ACHN (cell line): ENCODE data around the gene JAGN1.
"Not testable (repeated sequence)": the region's sequence is repeated elsewhere in the genome, so short reads cannot be mapped to it uniquely, and the experiment has no call there.

Experiments used
- DNase-seq: peaks from one replicate; pipeline ENCODE4 v3.0.0-alpha.2; 2015
- in situ Hi-C: cut with HindIII; loops from 2 replicates; pipeline ENCODE4 v1.10.0; 2017; ENCODE audit warnings: low sequenced_read_pairs, low pct_ligation_motif_present, low pct_unique_long_range_greater_than_20kb

The JAGN1 gene

GRCh38 chr3:9889405-9889804 is 1.0 kb upstream of the JAGN1 start:
- no peak for DNase-seq
- in situ Hi-C loops = no loop called here

DNA sequence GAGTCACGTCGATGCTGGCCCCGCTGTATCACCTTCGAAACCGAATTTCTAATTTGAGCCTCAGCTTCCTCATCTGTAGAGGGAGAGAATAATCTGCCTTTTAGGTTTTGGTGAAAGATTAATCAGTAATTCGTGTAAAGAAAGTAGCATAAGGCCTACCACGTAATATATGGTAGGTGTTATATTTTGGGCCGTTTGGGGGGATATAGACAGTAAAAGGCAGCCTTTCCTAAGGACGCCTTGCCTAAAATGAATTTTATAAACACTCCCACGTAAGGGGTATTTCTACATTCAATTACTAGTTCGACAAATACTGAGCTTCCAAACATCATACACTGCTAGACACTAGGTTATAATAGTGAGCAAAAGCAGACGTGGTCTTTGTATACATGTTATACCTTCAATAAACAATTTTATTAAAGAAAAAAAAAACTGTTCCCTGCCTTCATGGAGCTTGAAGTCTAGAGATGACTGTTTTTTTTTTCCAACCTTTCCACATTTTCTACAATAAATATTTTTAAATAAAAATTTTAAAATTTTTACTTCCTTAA is 737 bp downstream of the JAGN1 start:
- no peak for DNase-seq
- in situ Hi-C loops = no loop called here

DNA sequence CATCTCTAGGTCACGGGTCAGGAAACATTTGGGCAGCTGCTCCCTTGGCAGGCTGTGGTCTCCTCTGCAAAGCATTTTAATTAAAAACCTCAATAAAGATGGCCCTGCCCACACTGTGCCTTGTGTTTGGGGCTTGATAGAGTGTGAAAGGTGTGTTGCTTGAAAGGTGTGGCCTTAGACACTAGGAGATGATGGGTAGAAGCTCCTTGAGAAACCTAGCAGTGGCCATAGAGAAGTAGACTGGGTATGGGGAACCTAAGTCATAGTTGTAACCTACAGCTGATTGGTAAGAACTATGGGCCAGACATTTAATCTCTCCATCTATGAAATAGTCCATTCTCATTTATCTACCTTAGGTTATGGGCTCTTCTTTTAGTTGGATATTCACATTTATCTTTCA is 3.3 kb downstream of the JAGN1 start:
- in situ Hi-C loops = no loop called here
- no peak for DNase-seq

- in situ Hi-C loops, DNase-seq: not testable (repeated sequence)
Observed at GRCh38 chr3:9895715-9896114, 5.3 kb downstream of the JAGN1 start.

DNA sequence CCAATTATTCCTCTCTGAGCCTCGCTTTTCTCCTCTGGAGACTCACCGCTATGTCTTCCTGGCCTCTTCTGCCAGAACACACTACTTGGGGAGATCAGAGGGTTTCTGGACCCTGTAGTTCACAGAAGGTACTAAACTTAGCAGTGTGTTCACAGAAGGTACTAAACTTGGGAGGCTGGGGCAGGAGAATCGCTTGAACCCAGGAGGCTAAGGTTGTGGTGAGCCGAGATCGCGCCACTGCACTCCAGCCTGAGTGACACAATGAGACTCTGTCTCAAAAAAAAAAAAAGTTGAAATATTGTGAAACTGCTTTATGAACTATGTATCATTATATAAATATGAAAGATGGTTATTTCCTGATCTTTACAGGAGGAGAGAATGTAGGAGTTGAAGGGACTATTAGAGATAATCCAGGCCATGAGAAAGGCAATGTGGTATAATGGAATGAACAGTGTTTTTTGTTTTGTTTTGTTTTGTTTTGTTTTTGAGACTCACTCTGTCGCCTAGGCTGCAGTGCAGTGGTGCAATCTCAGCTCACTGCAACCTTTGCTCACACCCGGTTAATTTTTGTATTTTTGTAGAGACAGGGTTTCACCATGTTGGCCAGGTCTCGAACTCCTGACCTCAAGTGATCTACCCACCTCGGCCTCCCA is 6.5 kb downstream of the JAGN1 start:
- DNase-seq, in situ Hi-C loops: not testable (repeated sequence)

- in situ Hi-C loops = no loop called here
- peak; percentile 92 for DNase-seq
Observed at GRCh38 chr3:9897408-9898372, 7.3 kb downstream of the JAGN1 start.

DNA sequence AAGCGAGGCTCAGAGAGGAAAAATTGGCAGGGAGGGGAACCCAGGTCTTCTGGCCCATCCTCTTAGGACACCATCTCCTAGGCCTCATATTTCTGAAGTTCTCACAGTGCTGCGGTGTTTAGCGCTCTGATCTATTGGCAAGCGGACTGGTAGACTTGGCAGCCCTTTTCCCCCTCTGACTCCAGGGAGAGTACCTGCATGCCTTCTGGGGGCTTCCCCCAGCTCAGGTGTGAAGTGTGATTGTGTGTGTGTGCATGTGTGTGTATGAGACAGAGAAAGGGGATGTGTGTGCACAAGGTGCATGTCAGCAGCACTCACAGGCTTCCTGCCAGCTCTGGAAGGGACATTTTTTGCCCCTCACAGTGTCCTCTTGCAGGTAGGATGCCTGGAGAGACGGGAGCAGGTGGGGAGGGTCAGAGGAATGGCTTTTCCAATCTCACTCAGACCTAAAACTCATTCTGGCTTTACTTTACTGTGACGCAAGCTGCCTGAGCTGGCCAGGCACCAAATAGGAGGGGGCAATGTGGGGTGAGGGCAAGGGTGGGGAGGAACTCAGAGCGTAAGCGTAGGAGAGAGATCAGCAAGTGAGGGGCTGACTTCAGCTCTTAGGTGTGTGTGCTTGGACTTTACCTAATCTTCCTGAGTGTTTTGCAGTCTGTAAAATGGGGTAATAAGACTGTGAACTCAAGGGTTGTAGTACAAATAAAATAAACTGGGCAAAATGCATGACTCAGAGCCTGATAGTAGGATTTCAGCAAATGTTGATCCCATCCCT is 8.2 kb downstream of the JAGN1 start:
- in situ Hi-C loops = no loop called here
- no peak for DNase-seq

GRCh38 chr3:9899289-9899791 is 8.9 kb downstream of the JAGN1 start:
- no peak for DNase-seq

GRCh38 chr3:9900965-9901415 is 10.6 kb downstream of the JAGN1 start:
- in situ Hi-C loops = not testable (repeated sequence)

More at GRCh38 chr3:9899289-9899791, 8.9 kb downstream of the JAGN1 start:
- in situ Hi-C loops = no loop called here

GRCh38 chr3:9901967-9902366 is 11.6 kb downstream of the JAGN1 start:
- in situ Hi-C loops = no loop called here

More at GRCh38 chr3:9900965-9901415, 10.6 kb downstream of the JAGN1 start:
- not testable (repeated sequence) for DNase-seq

GRCh38 chr3:9902372-9903237 is 12.2 kb downstream of the JAGN1 start, which contains the start of gene IL17RE:
Gene IL17RE (plus strand): TSS chr3:9902848. CDS start chr3:9902933, 85 bp downstream.
- in situ Hi-C loops = no loop called here
- peak; percentile 30 for DNase-seq

More at GRCh38 chr3:9901967-9902366, 11.6 kb downstream of the JAGN1 start:
- DNase-seq = no peak

GRCh38 chr3:9903238-9903624 is 12.8 kb downstream of the JAGN1 start:
- DNase-seq = no peak
- in situ Hi-C loops = no loop called here

DNA sequence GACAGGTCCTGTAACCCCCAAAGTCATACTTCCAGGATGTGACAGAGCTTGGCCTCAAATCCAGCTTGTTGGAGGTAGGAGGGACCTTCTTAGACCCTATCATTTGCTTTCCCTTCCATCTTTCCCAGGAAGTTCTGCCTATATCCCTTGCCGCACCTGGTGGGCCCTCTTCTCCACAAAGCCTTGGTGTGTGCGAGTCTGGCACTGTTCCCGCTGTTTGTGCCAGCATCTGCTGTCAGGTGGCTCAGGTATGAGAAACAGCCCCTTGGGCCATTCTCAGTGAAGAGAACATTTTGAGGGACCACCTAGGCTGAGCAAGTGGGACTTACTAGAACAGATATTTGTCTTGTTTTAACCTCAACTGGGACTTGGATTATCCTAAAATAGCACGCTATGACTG is 13.5 kb downstream of the JAGN1 start:
- in situ Hi-C loops = no loop called here
- no peak for DNase-seq

GRCh38 chr3:9906480-9906879 is 16.1 kb downstream of the JAGN1 start:
- DNase-seq = no peak
- in situ Hi-C loops = no loop called here

DNA sequence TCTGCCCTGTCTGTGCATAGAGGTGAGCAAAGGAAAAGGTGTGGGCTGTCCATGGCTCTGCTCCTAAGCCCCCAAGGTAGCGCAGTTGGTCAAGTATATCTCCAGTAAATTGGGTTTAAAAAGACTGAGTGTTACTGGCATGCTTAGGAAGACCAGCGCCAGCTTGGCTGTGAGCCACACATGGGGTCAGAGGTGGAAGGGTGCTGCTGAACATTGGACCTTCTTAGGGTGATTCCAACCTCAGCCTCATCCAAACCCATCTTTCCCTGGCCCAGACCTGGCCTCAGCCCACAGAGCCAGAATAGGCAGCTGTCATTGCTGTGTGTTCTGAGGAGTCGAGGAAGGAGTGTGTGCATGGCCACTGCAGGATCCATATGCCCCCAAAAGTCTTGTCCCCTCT is 17.9 kb downstream of the JAGN1 start:
- in situ Hi-C loops = no loop called here
- DNase-seq = no peak

DNA sequence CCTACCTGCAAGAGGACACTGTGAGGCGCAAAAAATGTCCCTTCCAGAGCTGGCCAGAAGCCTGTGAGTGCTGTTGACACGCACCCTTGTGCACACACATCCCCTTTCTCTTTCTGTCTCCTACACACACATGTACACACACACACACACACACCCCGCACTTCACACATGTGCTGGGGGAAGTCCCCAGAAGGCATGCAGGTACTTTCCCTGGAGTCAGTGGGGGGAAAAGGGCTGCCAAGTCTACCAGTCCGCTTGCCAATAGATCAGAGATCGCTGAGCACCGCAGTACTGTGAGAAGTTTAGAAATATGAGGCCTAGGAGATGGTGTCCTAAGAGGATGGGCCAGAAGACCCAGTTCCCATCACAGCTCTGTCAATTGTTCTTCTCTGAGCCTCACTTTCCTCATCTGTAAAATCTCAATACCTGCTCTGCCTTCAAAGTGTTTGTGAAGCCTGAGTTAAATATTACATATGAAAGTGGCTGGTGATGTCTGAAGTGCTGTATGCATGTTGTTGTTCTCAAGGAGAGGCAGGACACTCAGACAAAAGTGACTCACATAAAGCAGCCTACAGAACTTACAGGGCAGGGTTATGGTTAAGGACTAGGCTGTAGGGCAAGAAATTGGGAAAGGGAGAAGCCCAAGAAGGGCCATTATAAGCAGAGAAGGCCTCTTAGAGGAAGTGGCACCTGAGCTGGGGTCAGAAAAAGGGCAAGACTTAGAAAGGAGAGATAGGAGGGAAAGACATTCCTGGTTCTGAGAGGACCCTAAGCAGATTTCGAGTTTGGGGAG is 19.0 kb downstream of the JAGN1 start:
- in situ Hi-C loops = no loop called here
- no peak for DNase-seq

GRCh38 chr3:9911863-9912262 is 21.5 kb downstream of the JAGN1 start:
- in situ Hi-C loops = no loop called here

More at GRCh38 chr3:9911863-9912262, 21.5 kb downstream of the JAGN1 start:
- DNase-seq = no peak
